Erythroblast (primary cell): ENCODE data around the gene GFOD1.

Experiments used
- GATA1 ChIP-seq: IDR thresholded peaks from 2 replicates; pipeline ENCODE4 v1.6.1; 2011; ENCODE audit warnings: low read depth, mild to moderate bottlenecking, control low read depth, low read length, moderate library complexity
- POLR2A ChIP-seq: IDR thresholded peaks from 2 replicates; pipeline ENCODE4 v1.6.1; 2011; ENCODE audit warnings: mild to moderate bottlenecking, low read length

GRCh38 chr6:13495112-13495776, 7.8 kb upstream of the GFOD1 start:
- TF ChIP-seq POLR2A (no peak), GATA1 (no peak)
